IgD-negative memory B cell (primary cell): ENCODE data around the gene TRANK1. TPM values are rescaled to one million over a fixed set of nuclear protein-coding genes. Genes with fewer than 3 reads are reported as not detected.

Experiments used
- H3K27ac Mint-ChIP-seq, 3 donors: one replicate each; pipeline ENCODE4 v1.8.0; 2020 to 2022; ENCODE audit warnings: mild to moderate bottlenecking in 3 of 3, mixed read lengths in 3 of 3, moderate library complexity in 1 of 3
- H3K27me3 Mint-ChIP-seq: one replicate; pipeline ENCODE4 v1.8.0; 2021; ENCODE audit warnings: mixed read lengths
- H3K36me3 Mint-ChIP-seq: one replicate; pipeline ENCODE4 v1.8.0; 2020; ENCODE audit warnings: mild to moderate bottlenecking, mixed read lengths
- H3K4me1 Mint-ChIP-seq, 3 donors: one replicate each; pipeline ENCODE4 v1.8.0; 2020 to 2022; ENCODE audit warnings: mixed read lengths in 3 of 3, mild to moderate bottlenecking in 1 of 3
- H3K4me3 Mint-ChIP-seq, 4 donors: one replicate each; pipeline ENCODE4 v1.8.0; 2020 to 2022; ENCODE audit warnings: mild to moderate bottlenecking in 4 of 4, mixed read lengths in 4 of 4, moderate library complexity in 3 of 4
- H3K9me3 Mint-ChIP-seq, 3 donors: one replicate each; pipeline ENCODE4 v1.8.0; 2020 to 2021; ENCODE audit warnings: mixed read lengths in 3 of 3, mild to moderate bottlenecking in 1 of 3
- polyA plus RNA-seq: library from polyadenylated mRNA; unstranded; fragments of 300-500 nt; fragmentation: Illumina TruSeq; gene quantifications from one replicate; pipeline ENCODE4 v1.2.3, GENCODE V29; 2021

Gene TRANK1
- polyA plus RNA-seq, 1 donor from 2014 or later = 27.7 TPM

GRCh38 chr3:36874424-36874823, 70.4 kb downstream of the TRANK1 start:
- Mint-ChIP-seq H3K4me3 (no peak overlapping the region), H3K36me3 (peaks cover 7% of the 10 kb centered on the region), H3K27ac (peak overlapping the region in 1 of 3 donors; percentile 48), H3K27me3 (no peaks in the 10 kb centered on the region), H3K9me3 (no peaks in the 10 kb centered on the region), H3K4me1 (peaks cover 25 to 30% (median 25%) of the 10 kb centered on the region in 3 donors)

- H3K4me3 Mint-ChIP-seq = no peak overlapping the region
- H3K4me1 Mint-ChIP-seq = peaks cover 22 to 32% (median 25%) of the 10 kb centered on the region in 3 donors
- H3K36me3 Mint-ChIP-seq = peaks cover 8% of the 10 kb centered on the region
- H3K9me3 Mint-ChIP-seq = no peaks in the 10 kb centered on the region
- peak overlapping the region in 2 of 3 donors; percentile 34 to 73 for H3K27ac Mint-ChIP-seq
- no peaks in the 10 kb centered on the region for H3K27me3 Mint-ChIP-seq
Observed at GRCh38 chr3:36871379-36872126, 73.3 kb downstream of the TRANK1 start.

GRCh38 chr3:36868614-36869436, 76.0 kb downstream of the TRANK1 start:
- Mint-ChIP-seq H3K4me1 (peaks cover 14 to 25% (median 14%) of the 10 kb centered on the region in 3 donors), H3K27ac (no peak overlapping the region), H3K4me3 (no peak overlapping the region), H3K36me3 (peaks cover 5% of the 10 kb centered on the region), H3K9me3 (no peaks in the 10 kb centered on the region), H3K27me3 (no peaks in the 10 kb centered on the region)

- H3K4me3 Mint-ChIP-seq = no peak overlapping the region
- no peaks in the 10 kb centered on the region for H3K9me3 Mint-ChIP-seq
- no peak overlapping the region for H3K27ac Mint-ChIP-seq
- peaks cover 9% of the 10 kb centered on the region for H3K36me3 Mint-ChIP-seq
- H3K4me1 Mint-ChIP-seq = peaks cover 13 to 24% (median 15%) of the 10 kb centered on the region in 3 donors
- no peaks in the 10 kb centered on the region for H3K27me3 Mint-ChIP-seq
Observed at GRCh38 chr3:36867810-36868209, 77.0 kb downstream of the TRANK1 start.

GRCh38 chr3:36866368-36866767, 78.5 kb downstream of the TRANK1 start:
- Mint-ChIP-seq H3K4me3 (no peak overlapping the region), H3K4me1 (peaks cover 6 to 14% (median 12%) of the 10 kb centered on the region in 3 donors), H3K27me3 (no peaks in the 10 kb centered on the region), H3K36me3 (peaks cover 12% of the 10 kb centered on the region), H3K9me3 (no peaks in the 10 kb centered on the region), H3K27ac (peak overlapping the region in 1 of 3 donors; percentile 81)

GRCh38 chr3:36864180-36865053, 80.4 kb downstream of the TRANK1 start:
- H3K27me3 Mint-ChIP-seq = no peaks in the 10 kb centered on the region
- H3K4me3 Mint-ChIP-seq = peak overlapping the region in 1 of 4 donors; percentile 20
- peaks cover 6 to 12% (median 10%) of the 10 kb centered on the region in 3 donors for H3K4me1 Mint-ChIP-seq
- no peaks in the 10 kb centered on the region for H3K9me3 Mint-ChIP-seq
- peaks cover 11% of the 10 kb centered on the region for H3K36me3 Mint-ChIP-seq
- peak overlapping the region in 1 of 3 donors; percentile 34 for H3K27ac Mint-ChIP-seq

GRCh38 chr3:36862076-36862755, 82.6 kb downstream of the TRANK1 start:
- Mint-ChIP-seq H3K4me3 (no peak overlapping the region), H3K27me3 (no peaks in the 10 kb centered on the region)

GRCh38 chr3:36859494-36859893, 85.4 kb downstream of the TRANK1 start:
- Mint-ChIP-seq H3K27ac (no peak overlapping the region), H3K36me3 (peaks cover 13% of the 10 kb centered on the region)

More at GRCh38 chr3:36862076-36862755, 82.6 kb downstream of the TRANK1 start:
- H3K9me3 Mint-ChIP-seq = no peaks in the 10 kb centered on the region
- peaks cover 2 to 6% (median 3%) of the 10 kb centered on the region in 3 donors for H3K4me1 Mint-ChIP-seq
- peaks cover 11% of the 10 kb centered on the region for H3K36me3 Mint-ChIP-seq
- H3K27ac Mint-ChIP-seq = no peak overlapping the region

GRCh38 chr3:36852071-36852470, 92.8 kb downstream of the TRANK1 start:
- H3K4me3 Mint-ChIP-seq = no peak overlapping the region
- H3K9me3 Mint-ChIP-seq = no peaks in the 10 kb centered on the region
- peaks cover 0 to 5% (median 0%) of the 10 kb centered on the region in 3 donors for H3K4me1 Mint-ChIP-seq
- peaks cover 10% of the 10 kb centered on the region for H3K36me3 Mint-ChIP-seq
- no peak overlapping the region for H3K27ac Mint-ChIP-seq
- no peaks in the 10 kb centered on the region for H3K27me3 Mint-ChIP-seq

More at GRCh38 chr3:36859494-36859893, 85.4 kb downstream of the TRANK1 start:
- Mint-ChIP-seq H3K27me3 (no peaks in the 10 kb centered on the region), H3K4me1 (peaks cover 0 to 5% (median 3%) of the 10 kb centered on the region in 3 donors), H3K4me3 (no peak overlapping the region), H3K9me3 (no peaks in the 10 kb centered on the region)

- Mint-ChIP-seq H3K27me3 (no peaks in the 10 kb centered on the region), H3K9me3 (no peaks in the 10 kb centered on the region), H3K4me1 (peaks cover 0 to 5% (median 0%) of the 10 kb centered on the region in 3 donors), H3K36me3 (peaks cover 13% of the 10 kb centered on the region), H3K27ac (no peak overlapping the region), H3K4me3 (no peak overlapping the region)
Observed at GRCh38 chr3:36850743-36851142, 94.1 kb downstream of the TRANK1 start.

GRCh38 chr3:36846406-36846805, 98.4 kb downstream of the TRANK1 start:
- Mint-ChIP-seq H3K4me1 (peaks cover 0 to 7% (median 0%) of the 10 kb centered on the region in 3 donors), H3K9me3 (peaks cover 0 to 2% (median 2%) of the 10 kb centered on the region in 3 donors), H3K27me3 (no peaks in the 10 kb centered on the region), H3K36me3 (peaks cover 29% of the 10 kb centered on the region), H3K27ac (no peak overlapping the region), H3K4me3 (no peak overlapping the region)

- H3K27me3 Mint-ChIP-seq = no peaks in the 10 kb centered on the region
- H3K9me3 Mint-ChIP-seq = peaks cover 0 to 3% (median 2%) of the 10 kb centered on the region in 3 donors
- peaks cover 29% of the 10 kb centered on the region for H3K36me3 Mint-ChIP-seq
- no peak overlapping the region for H3K4me3 Mint-ChIP-seq
- peak overlapping the region; percentile 23 to 71 (median 69) for H3K27ac Mint-ChIP-seq
- H3K4me1 Mint-ChIP-seq = peaks cover 0 to 7% (median 0%) of the 10 kb centered on the region in 3 donors
Observed at GRCh38 chr3:36843065-36844051, 101.5 kb downstream of the TRANK1 start.

- Mint-ChIP-seq H3K4me1 (peaks cover 0 to 7% (median 0%) of the 10 kb centered on the region in 3 donors), H3K36me3 (peaks cover 27% of the 10 kb centered on the region), H3K9me3 (peaks cover 0 to 3% (median 2%) of the 10 kb centered on the region in 3 donors), H3K27me3 (no peaks in the 10 kb centered on the region), H3K27ac (no peak overlapping the region), H3K4me3 (no peak overlapping the region)
Observed at GRCh38 chr3:36842275-36842674, 102.6 kb downstream of the TRANK1 start.
